OCI-LY3 (cell line): ENCODE results near the gene ORC1.
"Not testable (repeated sequence)": the region's sequence is repeated elsewhere in the genome, so short reads cannot be mapped to it uniquely, and the experiment has no call there.

Experiments used
- H2AFZ ChIP-seq: fragments of 200-600, 300-600 bp; shearing (Covaris generic); 2 replicates; pipeline ENCODE4 v1.6.0; 2014; ENCODE audit warnings: antibody characterized with exemption, low read depth, low read length
- H3K27ac ChIP-seq: fragments of 200-600, 300-600 bp; sonication (generic); 2 replicates; pipeline ENCODE4 v1.5.1; 2014; ENCODE audit warnings: mild to moderate bottlenecking, low read length, moderate library complexity, mixed read lengths
- H3K27me3 ChIP-seq: fragments of 200-600, 300-600 bp; sonication (generic); 2 replicates; pipeline ENCODE4 v1.6.1; 2014; ENCODE audit warnings: low read depth, low read length, mixed read lengths
- H3K36me3 ChIP-seq: fragments of 200-600, 300-600 bp; sonication (generic); replicated peaks from 2 replicates; pipeline ENCODE3; 2014; ENCODE audit warnings: low read depth, low read length, mixed read lengths
- H3K4me1 ChIP-seq: fragments of 300-600, 200-600 bp; sonication (generic); 2 replicates; pipeline ENCODE4 v1.6.1; 2014; ENCODE audit warnings: low read length, mixed read lengths
- H3K4me2 ChIP-seq: fragments of 200-600, 300-600 bp; sonication (generic); 2 replicates; pipeline ENCODE4 v1.6.1; 2014; ENCODE audit warnings: low read length, mixed read lengths
- H3K4me3 ChIP-seq: fragments of 300-600, 200-600 bp; sonication (generic); 2 replicates; pipeline ENCODE4 v1.5.1; 2014; ENCODE audit warnings: antibody characterized with exemption, mild to moderate bottlenecking, low read length, moderate library complexity
- H3K79me2 ChIP-seq: fragments of 300-600, 200-600 bp; shearing (Covaris generic); 2 replicates; pipeline ENCODE4 v1.6.1; 2014; ENCODE audit warnings: mild to moderate bottlenecking, low read length, mixed read lengths
- H3K9ac ChIP-seq: fragments of 300-600, 200-600 bp; shearing (Covaris generic); 2 replicates; pipeline ENCODE4 v1.6.0; 2014; ENCODE audit warnings: mild to moderate bottlenecking, low read length, moderate library complexity
- H3K9me3 ChIP-seq: fragments of 200-600, 300-600 bp; shearing (Covaris generic); 2 replicates; pipeline ENCODE4 v1.6.1; 2014; ENCODE audit warnings: low read length, mixed read lengths; ENCODE audit not compliant: insufficient read depth
- H4K20me1 ChIP-seq: fragments of 200-600, 300-600 bp; sonication (generic); 2 replicates; pipeline ENCODE4 v1.6.1; 2016; ENCODE audit warnings: low read length, mixed read lengths; ENCODE audit not compliant: insufficient read depth
- CTCF ChIP-seq: fragments of 200-600, 300-600 bp; sonication (generic); IDR thresholded peaks from 2 replicates; pipeline ENCODE4 v1.5.1; 2014; ENCODE audit warnings: antibody characterized with exemption, low read length, low read depth
- EZH2phosphoT487 ChIP-seq: fragments of 200-600 bp; shearing (Covaris generic); IDR thresholded peaks from 2 replicates; pipeline ENCODE4 v1.6.1; 2018; ENCODE audit warnings: antibody characterized with exemption, mixed run types, low read depth

Gene ORC1

GRCh38 chr1:52385376-52385775, 18.8 kb downstream of the ORC1 start:
- Histone ChIP-seq H3K36me3 (peaks cover 38% of the 10 kb centered on the region), H3K4me3 (no peak overlapping the region), H3K9ac (no peak overlapping the region), H3K27ac (no peak overlapping the region), H3K79me2 (no peaks in the 10 kb centered on the region), H2AFZ (no peak overlapping the region), H4K20me1 (no peaks in the 10 kb centered on the region), H3K27me3 (no peaks in the 10 kb centered on the region), H3K9me3 (no peaks in the 10 kb centered on the region), H3K4me1 (no peaks in the 10 kb centered on the region), H3K4me2 (no peak overlapping the region)
- TF ChIP-seq EZH2phosphoT487 (no peak), CTCF (no peak)

GRCh38 chr1:52369851-52370250, 34.4 kb downstream of the ORC1 start:
- H3K9ac ChIP-seq, H3K27me3 ChIP-seq, H3K4me2 ChIP-seq, H4K20me1 ChIP-seq, H3K4me1 ChIP-seq, H3K9me3 ChIP-seq, H2AFZ ChIP-seq, H3K4me3 ChIP-seq, H3K27ac ChIP-seq: not testable (repeated sequence)
- Histone ChIP-seq H3K79me2 (peaks cover 11% of the 10 kb centered on the region), H3K36me3 (peaks cover 16% of the 10 kb centered on the region)

- no peaks in the 10 kb centered on the region for H3K27me3 ChIP-seq
- H3K4me3 ChIP-seq: no peak overlapping the region
- H3K9me3 ChIP-seq: no peaks in the 10 kb centered on the region
- no peak overlapping the region for H3K4me2 ChIP-seq
- peaks cover 5% of the 10 kb centered on the region for H3K36me3 ChIP-seq
- H3K4me1 ChIP-seq: peaks cover 8% of the 10 kb centered on the region
- H3K9ac ChIP-seq: no peak overlapping the region
- no peak overlapping the region for H2AFZ ChIP-seq
- H4K20me1 ChIP-seq: no peaks in the 10 kb centered on the region
- peaks cover 16% of the 10 kb centered on the region for H3K79me2 ChIP-seq
- TF ChIP-seq CTCF (no peak), EZH2phosphoT487 (no peak)
- no peak overlapping the region for H3K27ac ChIP-seq
Measured at GRCh38 chr1:52368383-52369172, 35.6 kb downstream of the ORC1 start.

GRCh38 chr1:52367272-52367671, 37.0 kb downstream of the ORC1 start:
- H2AFZ ChIP-seq: no peak overlapping the region
- TF ChIP-seq CTCF: no peak
- no peak for TF ChIP-seq EZH2phosphoT487
- no peak overlapping the region for H3K4me2 ChIP-seq

GRCh38 chr1:52366517-52366827, 37.8 kb downstream of the ORC1 start:
- Histone ChIP-seq H3K9me3 (no peaks in the 10 kb centered on the region), H3K27ac (peak overlapping the region; percentile 72), H2AFZ (peak overlapping the region; percentile 37), H3K9ac (peak overlapping the region; percentile 33; the same call in 1 of the 2 replicates), H3K4me2 (peak overlapping the region; percentile 53), H3K4me1 (peaks cover 8% of the 10 kb centered on the region), H3K4me3 (peak overlapping the region; percentile 98), H3K27me3 (no peaks in the 10 kb centered on the region), H3K36me3 (peaks cover 3% of the 10 kb centered on the region), H3K79me2 (peaks cover 16% of the 10 kb centered on the region), H4K20me1 (no peaks in the 10 kb centered on the region)
- TF ChIP-seq CTCF (no peak), EZH2phosphoT487 (no peak)

More at GRCh38 chr1:52367272-52367671, 37.0 kb downstream of the ORC1 start:
- no peaks in the 10 kb centered on the region for H3K36me3 ChIP-seq
- H3K27ac ChIP-seq: no peak overlapping the region
- no peaks in the 10 kb centered on the region for H4K20me1 ChIP-seq
- H3K9me3 ChIP-seq: no peaks in the 10 kb centered on the region
- peaks cover 16% of the 10 kb centered on the region for H3K79me2 ChIP-seq
- peaks cover 8% of the 10 kb centered on the region for H3K4me1 ChIP-seq
- H3K27me3 ChIP-seq: no peaks in the 10 kb centered on the region
- no peak overlapping the region for H3K4me3 ChIP-seq
- H3K9ac ChIP-seq: no peak overlapping the region
